GM23338 (cell line): ENCODE measurements around the gene ZNF268. TPM values are rescaled to one million over a fixed set of nuclear protein-coding genes. Genes with fewer than 3 reads are reported as not detected.

ENCODE experiments used
- polyA plus RNA-seq: library from polyadenylated mRNA; unstranded; fragments of >200 nt; fragmentation: Nextera tagmentation; extraction: Ambion mirVana; gene quantifications from 2 replicates; pipeline ENCODE4 v1.2.1, GENCODE V29; 2016
- small RNA-seq: library from RNA; depleted of rRNA; stranded (forward); fragments of <200 nt; gene quantifications from one replicate; pipeline ENCODE3, GENCODE V24; 2014; ENCODE audit warnings: low replicate concordance
- total RNA-seq: library from RNA; depleted of rRNA; stranded (reverse); fragments of >200 nt; shearing (Covaris generic); gene quantifications from 2 replicates; pipeline ENCODE4 v1.2.3, GENCODE V29; 2014; rRNA removed

The ZNF268 gene
- total and polyA plus RNA-seq, 2 experiments from 2014 or later, result 15.1 to 25.2 TPM

Small RNA genes within 50 kb of the gene (small RNA-seq; reads per million reads assigned to genes)
- gene RF00019, result not detected
- gene RNU6-717P, result not detected

Other genes with a start within 250 kb of the ZNF268 start
- gene ZNF605, start 225.2 kb upstream of the ZNF268 start, total RNA-seq, result 14.4 and 17.1 TPM in 2 replicates
- 10.7 and 13.5 TPM in 2 replicates for gene ZNF605, start 225.2 kb upstream of the ZNF268 start, polyA plus RNA-seq
- 12.4 and 18.9 TPM in 2 replicates for gene ZNF26, start 195.1 kb upstream of the ZNF268 start, total RNA-seq
- gene ZNF26, start 195.1 kb upstream of the ZNF268 start, polyA plus RNA-seq, result 2.5 and 4.8 TPM in 2 replicates
- 36.3 and 46.6 TPM in 2 replicates for gene ZNF84, start 144.0 kb upstream of the ZNF268 start, total RNA-seq
- 15.0 and 21.1 TPM in 2 replicates for gene ZNF84, start 144.0 kb upstream of the ZNF268 start, polyA plus RNA-seq
- 11.0 and 15.4 TPM in 2 replicates for gene ZNF140, start 100.6 kb upstream of the ZNF268 start, total RNA-seq
- gene ZNF140, start 100.6 kb upstream of the ZNF268 start, polyA plus RNA-seq, result 13.4 and 16.2 TPM in 2 replicates
- 5.4 and 5.5 TPM in 2 replicates for gene ZNF891, start 51.2 kb upstream of the ZNF268 start, total RNA-seq
- gene ZNF891, start 51.2 kb upstream of the ZNF268 start, polyA plus RNA-seq, result 1.6 and 1.8 TPM in 2 replicates
- 10.3 and 18.5 TPM in 2 replicates for gene ZNF10, start 50.9 kb upstream of the ZNF268 start, total RNA-seq
- 7.3 and 8.2 TPM in 2 replicates for gene ZNF10, start 50.9 kb upstream of the ZNF268 start, polyA plus RNA-seq
- gene ANHX, start 54.4 kb downstream of the ZNF268 start, total RNA-seq, result not detected in 2 replicates
- not detected in 2 replicates for gene ANHX, start 54.4 kb downstream of the ZNF268 start, polyA plus RNA-seq